ENCODE results near the gene SURF4.

DNA sequence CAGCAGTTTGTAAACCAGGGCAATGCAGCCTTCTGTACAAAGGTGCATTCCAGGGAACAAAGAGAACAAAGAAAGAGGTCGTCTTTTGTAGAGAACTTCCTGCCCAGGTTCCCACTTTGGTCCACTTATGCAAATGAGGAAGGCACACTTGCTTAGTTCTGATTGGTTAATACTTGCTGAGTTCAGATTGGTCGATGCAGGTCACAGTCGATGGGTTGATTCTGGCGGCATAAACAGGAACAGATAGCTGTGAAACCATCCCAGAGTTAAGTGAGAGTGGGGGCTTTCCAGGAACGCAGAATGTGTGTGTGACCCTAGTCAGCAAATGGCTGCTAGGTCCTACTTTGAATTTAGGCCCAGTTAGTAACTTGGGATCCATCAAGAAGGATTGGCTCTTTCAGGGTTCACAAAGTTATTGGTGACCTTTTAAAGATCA, 44.5 kb upstream of the SURF4 start:
- TF ChIP-seq, protein P1, sequence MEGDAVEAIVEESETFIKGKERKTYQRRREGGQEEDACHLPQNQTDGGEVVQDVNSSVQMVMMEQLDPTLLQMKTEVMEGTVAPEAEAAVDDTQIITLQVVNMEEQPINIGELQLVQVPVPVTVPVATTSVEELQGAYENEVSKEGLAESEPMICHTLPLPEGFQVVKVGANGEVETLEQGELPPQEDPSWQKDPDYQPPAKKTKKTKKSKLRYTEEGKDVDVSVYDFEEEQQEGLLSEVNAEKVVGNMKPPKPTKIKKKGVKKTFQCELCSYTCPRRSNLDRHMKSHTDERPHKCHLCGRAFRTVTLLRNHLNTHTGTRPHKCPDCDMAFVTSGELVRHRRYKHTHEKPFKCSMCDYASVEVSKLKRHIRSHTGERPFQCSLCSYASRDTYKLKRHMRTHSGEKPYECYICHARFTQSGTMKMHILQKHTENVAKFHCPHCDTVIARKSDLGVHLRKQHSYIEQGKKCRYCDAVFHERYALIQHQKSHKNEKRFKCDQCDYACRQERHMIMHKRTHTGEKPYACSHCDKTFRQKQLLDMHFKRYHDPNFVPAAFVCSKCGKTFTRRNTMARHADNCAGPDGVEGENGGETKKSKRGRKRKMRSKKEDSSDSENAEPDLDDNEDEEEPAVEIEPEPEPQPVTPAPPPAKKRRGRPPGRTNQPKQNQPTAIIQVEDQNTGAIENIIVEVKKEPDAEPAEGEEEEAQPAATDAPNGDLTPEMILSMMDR (IDR thresholded peaks at IDR 0.05), result no peak
- TF ChIP-seq PREB (CRISPR knock-in tag; IDR thresholded peaks at IDR 0.05; ENCODE audit: borderline replicate concordance), result no peak
- no peak for TF ChIP-seq NFYB (CRISPR knock-in tag; conservative IDR thresholded peaks at IDR 0.05; ENCODE audit: low read depth)
- TF ChIP-seq, protein P2, sequence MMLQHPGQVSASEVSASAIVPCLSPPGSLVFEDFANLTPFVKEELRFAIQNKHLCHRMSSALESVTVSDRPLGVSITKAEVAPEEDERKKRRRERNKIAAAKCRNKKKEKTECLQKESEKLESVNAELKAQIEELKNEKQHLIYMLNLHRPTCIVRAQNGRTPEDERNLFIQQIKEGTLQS (CRISPR knock-in tag; conservative IDR thresholded peaks at IDR 0.05), result no peak
